ENCODE measurements around the gene GLA.

DNA sequence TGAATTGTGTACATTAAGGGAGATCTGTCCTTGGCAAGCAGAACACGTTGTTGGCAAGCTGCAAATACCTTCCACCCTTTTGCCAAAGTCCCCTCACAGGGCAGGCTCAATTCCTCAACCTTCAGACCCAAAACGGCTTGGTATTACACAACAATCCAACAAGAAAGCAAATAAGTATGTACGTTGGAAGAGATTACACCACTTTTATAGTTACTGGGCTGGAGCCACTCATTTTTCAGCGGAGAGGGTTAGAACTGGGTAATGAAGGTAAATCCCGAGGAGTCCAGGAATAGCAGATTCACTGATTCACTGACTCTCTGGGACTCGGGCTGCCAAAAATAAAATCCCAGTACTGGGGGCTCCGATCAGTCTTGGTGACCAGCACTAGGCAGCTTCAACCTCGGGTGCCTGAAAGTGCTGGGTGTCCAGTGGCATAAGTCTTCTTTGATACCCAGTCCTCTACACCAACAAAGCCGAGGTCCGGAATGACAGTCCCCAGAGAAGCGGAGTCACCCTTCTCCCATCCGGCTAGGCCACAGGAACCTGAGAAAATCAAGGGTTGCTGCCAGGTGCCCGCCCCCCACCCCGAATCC is 59.8 kb downstream of the GLA start:
- TF ChIP-seq, protein P1, sequence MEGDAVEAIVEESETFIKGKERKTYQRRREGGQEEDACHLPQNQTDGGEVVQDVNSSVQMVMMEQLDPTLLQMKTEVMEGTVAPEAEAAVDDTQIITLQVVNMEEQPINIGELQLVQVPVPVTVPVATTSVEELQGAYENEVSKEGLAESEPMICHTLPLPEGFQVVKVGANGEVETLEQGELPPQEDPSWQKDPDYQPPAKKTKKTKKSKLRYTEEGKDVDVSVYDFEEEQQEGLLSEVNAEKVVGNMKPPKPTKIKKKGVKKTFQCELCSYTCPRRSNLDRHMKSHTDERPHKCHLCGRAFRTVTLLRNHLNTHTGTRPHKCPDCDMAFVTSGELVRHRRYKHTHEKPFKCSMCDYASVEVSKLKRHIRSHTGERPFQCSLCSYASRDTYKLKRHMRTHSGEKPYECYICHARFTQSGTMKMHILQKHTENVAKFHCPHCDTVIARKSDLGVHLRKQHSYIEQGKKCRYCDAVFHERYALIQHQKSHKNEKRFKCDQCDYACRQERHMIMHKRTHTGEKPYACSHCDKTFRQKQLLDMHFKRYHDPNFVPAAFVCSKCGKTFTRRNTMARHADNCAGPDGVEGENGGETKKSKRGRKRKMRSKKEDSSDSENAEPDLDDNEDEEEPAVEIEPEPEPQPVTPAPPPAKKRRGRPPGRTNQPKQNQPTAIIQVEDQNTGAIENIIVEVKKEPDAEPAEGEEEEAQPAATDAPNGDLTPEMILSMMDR (IDR thresholded peaks at IDR 0.05 in 4 of 5, conservative IDR thresholded peaks at IDR 0.05 in 1 of 5), result no peak
- no peak for TF ChIP-seq POLR2A (IDR thresholded peaks at IDR 0.05)

All from gastrocnemius medialis (tissue), 4 donors.